Measurements from ENCODE around the gene GALNT14.
A peak's percentile ranks its signal among the peaks of the same experiment; 100 is the strongest.

Gene GALNT14

DNA sequence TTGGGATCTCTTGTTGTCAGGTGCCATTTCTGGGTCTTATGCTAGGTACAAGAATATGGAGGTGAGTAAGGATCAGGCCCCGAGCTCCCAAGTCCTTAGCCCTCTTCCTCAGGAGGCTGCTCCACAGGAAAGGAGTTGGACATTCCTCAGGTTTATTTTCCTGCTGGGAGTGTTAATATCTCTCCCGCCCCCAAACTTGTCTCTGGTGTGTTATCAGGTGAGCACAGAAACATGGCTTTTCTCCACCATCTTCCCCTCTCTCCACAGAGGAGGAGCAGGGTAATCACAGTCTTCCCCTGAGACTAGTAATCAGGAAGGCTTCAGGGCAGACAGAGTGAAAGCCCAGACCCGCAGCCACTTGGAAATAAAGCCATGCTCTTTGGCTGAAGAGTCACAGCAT, 257.7 kb downstream of the GALNT14 start:
- DNase-seq, result no peak

DNA sequence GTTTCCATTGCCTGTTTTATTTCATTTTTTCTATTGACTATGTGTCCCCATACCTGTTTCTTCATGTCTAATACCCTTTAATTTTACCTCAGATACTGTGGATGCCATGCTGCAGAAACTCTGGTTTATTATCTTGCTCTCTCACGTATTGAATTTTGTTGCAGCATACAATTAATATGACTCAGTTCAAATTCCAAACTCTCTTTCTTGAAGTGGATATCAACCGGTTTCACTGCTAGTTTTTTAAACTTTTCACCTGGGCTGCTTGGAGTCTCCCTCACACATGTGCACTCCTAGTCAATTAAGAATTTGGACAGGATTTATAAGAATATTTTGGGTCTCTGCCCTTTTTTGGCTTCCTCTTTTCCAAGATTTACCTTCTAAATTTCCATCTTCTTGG, 260.4 kb downstream of the GALNT14 start:
- no peak for DNase-seq

DNA sequence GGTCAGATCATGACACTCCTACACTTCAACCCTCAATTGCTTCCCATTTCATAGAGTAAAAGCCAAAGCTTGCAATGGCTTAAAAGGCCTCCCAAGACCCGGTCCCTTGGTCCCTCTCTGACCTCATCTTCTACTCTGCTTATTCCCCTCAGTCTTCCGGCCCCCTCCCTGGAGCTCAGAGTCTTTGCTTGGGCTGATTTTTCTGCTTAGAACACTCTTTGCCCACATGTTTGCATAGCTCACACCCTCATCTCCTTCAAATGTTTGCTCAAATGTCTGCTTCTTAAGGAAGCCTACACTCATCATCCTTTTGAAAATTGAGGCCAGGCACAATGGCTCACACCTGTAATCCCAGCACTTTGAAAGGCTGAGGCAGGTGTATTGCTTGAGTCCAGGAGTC, 265.4 kb downstream of the GALNT14 start:
- no peak for DNase-seq

DNA sequence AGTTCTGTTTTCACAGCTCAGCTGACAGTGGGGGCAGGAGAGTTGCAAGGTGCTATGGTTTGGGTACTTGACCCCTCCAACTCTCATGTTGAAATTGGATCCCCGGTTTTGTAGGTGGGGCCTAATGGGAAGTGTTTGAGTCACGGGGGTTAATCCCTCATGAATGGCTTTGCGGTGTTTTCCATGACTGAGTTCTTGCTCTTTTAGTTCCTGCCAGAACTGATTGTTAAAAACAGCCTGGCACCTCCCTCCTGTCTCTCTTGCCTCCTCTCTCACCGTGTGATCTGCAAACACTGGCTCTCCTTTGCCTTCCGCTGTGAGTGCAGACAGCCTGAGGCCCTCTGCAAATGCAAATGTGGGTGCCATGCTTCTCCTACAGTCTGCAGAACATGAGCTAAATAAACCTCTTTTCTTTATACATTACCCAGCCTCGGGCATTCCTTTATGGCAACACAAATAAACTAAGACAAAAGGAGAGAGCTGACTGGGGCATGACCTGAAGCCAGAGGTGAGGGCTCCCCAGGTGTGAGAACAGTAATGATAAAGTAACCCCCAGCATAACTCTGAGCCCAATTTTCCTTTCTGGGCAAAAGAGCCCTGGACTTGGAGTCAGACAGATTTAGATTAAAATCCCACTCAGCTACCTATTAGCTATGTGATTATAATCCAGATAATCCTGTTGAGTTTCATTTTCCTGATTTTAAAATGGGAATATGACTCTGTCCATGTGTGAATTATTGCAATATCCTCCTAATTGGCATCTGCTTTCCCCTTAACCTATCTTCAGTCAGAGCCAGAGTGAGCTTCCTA, 266.1 kb downstream of the GALNT14 start:
- DNase-seq, result no peak

DNA sequence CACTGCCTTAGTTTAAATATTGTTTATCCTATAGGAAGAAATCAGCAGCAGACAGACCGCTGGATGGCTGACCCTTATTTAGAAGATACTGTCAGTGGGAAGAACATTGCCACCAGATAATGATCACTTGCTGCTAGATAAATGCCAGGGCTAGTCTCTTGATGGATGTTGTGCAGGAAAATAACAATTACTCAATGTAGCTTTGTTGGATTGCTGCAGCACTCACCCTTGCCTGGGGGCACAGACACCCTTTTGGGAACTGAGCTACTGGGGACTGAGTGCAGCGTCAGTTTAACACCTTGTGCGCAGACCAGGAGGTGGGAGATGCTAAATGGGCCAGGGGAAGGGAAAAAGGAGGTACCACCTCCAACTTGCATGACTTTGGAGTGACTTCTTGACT, 266.8 kb downstream of the GALNT14 start:
- DNase-seq, result no peak

DNA sequence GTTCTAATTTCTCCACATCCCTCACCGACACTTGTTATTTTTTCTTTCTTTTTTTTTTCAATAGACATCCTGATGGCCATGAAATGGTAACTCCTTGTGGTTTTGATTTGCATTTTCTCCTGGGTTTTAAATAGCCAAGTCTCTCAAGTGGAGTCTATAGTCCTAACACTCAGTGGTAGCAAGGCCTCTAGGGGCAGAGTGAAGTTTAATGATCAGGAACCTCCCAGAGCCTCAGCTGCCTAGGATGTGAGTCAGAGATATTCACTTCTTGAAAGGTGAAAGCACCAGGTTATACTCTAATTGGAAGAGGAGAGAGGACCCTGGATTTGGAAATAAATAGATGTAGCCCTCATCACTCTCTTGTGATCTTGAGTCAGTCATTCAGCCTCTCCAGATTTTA, 268.3 kb downstream of the GALNT14 start:
- no peak for DNase-seq

DNA sequence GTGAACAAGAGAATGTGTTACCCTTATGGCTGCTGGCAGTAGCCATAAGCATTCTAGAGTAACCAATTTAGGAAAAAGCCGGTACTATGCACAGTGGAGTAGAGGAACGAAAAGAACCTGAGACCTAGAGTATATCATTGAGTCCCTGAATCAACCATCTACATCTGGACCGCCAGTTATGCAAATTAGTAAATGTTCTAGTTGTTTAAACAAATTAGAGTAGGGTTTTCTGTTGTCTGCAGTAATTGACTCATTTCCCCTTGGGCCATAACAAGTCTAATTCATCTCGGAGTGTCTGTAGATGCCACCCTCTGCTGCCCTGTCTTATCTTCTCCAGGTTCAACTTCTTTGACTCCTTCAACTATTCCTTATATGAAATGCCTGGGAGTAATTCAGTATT, 270.9 kb downstream of the GALNT14 start:
- DNase-seq, result no peak

DNA sequence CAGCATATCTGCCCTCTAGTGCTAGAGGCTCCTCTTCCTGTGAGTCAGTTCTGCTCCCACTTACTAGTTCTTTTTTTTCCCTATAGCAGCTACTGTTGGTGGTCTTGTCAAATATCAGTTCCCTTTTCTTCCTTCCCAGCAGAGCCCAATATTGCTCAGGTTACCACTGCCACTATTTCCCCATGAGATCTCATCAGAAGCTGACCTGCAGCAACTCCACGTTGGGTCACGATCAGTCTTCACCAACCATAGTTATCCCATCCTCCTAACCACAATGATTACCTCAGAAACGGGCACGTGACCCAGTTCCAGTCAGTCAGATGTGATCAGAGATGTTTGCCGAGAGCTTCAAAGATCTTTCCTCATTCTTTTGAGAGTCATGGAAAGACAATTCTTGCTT, 271.3 kb downstream of the GALNT14 start:
- no peak for DNase-seq

DNA sequence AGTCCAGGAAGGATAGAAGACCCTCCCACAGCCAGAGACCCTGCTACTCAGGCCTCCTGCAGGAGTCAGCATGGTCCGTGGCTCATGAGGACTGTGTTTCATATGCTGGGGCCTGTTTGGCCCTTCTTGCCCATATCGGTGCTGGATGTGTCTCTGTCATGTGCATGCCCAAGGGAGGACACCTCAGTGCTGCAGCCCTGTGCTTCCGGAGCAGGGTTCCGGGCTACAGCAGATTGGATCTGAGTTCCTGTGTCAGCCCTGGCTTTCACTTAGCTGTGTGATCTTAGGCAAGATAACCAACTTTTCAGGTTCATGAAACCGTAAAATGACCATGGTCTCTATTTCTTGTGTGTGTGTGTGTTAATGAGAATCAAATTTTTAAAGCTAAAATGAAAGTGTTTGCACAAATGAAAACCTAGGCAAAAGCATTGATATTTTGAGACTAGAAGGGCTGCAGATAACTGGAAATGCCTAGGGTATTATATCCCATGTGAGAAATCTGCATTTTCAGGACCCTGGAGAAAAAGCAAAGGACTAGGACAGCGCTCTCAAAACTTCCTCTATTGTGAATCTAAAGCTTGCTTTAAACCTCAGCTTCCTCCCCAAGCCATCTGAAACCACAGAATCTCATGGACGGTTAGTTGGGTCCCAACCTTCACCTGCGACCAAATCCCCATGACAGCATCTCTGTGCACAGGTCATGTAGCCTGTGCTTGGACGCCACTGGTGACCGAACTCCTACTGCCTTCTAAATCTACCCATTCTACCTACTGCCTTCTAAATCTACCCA, 272.2 kb downstream of the GALNT14 start:
- DNase-seq, result no peak

DNA sequence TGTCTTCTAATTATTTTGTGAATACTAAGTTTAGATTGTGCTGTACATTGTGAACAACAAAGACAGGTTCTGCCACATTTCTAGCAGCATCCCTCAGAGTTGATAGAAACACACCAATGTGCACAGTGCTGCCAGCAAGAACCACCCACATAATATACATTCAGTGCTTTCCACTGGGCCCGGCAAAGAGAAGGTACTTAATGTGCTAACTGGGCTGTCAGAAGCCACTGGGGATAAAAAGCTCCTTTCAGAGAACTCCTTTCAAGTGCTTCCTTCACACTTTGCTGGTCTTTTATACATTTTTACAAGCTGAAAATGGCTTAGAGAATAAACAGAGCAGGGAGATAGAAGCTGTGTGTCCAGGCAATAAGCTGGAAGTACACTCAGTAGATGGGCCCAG, 273.0 kb downstream of the GALNT14 start:
- no peak for DNase-seq

DNA sequence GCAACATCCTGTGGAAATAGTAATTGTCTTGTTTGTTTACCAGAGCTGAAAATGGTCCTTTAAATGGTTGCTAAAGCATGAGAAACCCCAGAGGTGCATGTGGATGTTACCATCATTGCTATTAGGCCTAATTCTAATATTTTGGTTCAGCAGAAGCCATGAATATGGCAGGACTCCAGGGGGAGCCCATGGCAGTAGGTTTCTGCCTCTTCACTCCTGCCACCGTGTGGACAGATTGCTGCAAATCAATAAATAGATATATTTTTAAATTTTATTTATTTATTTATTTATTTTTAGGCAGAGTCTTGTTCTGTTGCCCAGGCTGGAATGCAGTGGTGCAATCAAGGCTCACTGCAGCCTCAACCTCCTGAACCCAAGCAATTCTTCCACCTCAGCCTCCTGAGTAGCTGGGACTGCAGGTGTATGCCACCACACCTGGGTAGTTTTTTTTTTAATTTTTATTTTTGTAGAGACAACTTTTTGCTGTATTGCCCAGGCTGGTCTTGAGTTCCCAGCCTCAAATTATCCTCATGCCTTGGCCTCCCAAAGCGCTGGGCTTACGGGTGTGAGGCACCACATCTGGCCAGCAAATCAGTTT, 276.1 kb downstream of the GALNT14 start:
- DNase-seq, result peak in 2 of 4 experiments; percentile 4 to 7

DNA sequence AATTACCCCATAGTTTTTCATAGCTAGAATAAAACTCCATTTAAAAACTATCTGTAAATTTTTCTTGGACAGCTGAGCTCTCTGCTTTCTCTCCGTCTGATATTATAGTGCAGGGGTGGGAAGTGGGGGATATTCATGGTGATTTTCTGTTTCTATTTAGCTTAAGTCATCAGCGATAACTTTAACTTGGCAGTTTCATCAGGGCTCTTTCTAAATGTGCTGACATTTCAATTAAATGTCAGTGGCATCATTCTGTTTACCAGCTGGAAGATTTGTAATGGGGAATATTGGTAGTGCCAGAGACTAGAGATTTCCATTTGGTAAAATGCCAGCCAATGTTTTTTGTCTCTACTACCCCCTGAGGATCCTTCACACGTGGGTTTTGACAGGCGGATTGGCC, 277.5 kb downstream of the GALNT14 start:
- no peak for DNase-seq
